HEK293 (cell line): Measurements from ENCODE around the gene PRPF6.
A peak's percentile ranks its signal among the peaks of the same experiment; 100 is the strongest.

Source experiments
- CTCF ChIA-PET: fragments of 350-600 bp; formaldehyde crosslinking; extraction: SDS; loops from one replicate; lab custom pipeline; 2021; ENCODE audit warnings: antibody characterized with exemption; lab: Yijun Ruan, JAX
- POLR2A ChIA-PET: fragments of 300-600 bp; formaldehyde crosslinking; extraction: SDS; loops from one replicate; lab custom pipeline; 2020; ENCODE audit warnings: antibody characterized with exemption, inconsistent platforms; lab: Yijun Ruan, JAX
- H3K27ac ChIP-seq: fragments of 200-500 bp; sonication (Bioruptor generic); 2 replicates; pipeline ENCODE4 v1.5.1; 2014; ENCODE audit warnings: low read depth, low read length, control low read depth, inconsistent platforms; ENCODE audit errors: extremely low read depth
- H3K36me3 ChIP-seq, 2 experiments: fragments of 200-500 bp in 1 of 2; sonication (Bioruptor generic) in 1 of 2; 1 replicate in 1 of 2; 2 replicates in 1 of 2; pipeline ENCODE4 v1.5.1; 2014 to 2017; ENCODE audit warnings: inconsistent platforms in 2 of 2, low read length in 2 of 2; ENCODE audit not compliant: control insufficient read depth in 2 of 2, insufficient read depth in 1 of 2
- H3K4me1 ChIP-seq: fragments of 200-500 bp; sonication (Bioruptor generic); 2 replicates; pipeline ENCODE4 v1.5.1; 2014; ENCODE audit warnings: mild to moderate bottlenecking, low read length, inconsistent platforms; ENCODE audit not compliant: control insufficient read depth, insufficient read depth
- H3K4me3 ChIP-seq: 2 replicates; pipeline ENCODE4 v1.5.1; 2011; ENCODE audit warnings: low read depth, mild to moderate bottlenecking, control low read depth, low read length, moderate library complexity
- H3K9me3 ChIP-seq: fragments of 200-500 bp; sonication (Bioruptor generic); 2 replicates; pipeline ENCODE4 v1.5.1; 2014; ENCODE audit warnings: low read depth, low read length, inconsistent platforms; ENCODE audit not compliant: control insufficient read depth, insufficient read depth
- GLI2 ChIP-seq: fragments of 450-650 bp; formaldehyde crosslinking; IDR thresholded peaks from 2 replicates; pipeline ENCODE4; 2017; ENCODE audit warnings: missing biosample characterization, missing genetic modification characterization, low read depth, borderline replicate concordance
- GLIS1 ChIP-seq: fragments of 450-650 bp; formaldehyde crosslinking; IDR thresholded peaks from 2 replicates; pipeline ENCODE4 v1.5.1; 2016; ENCODE audit warnings: missing biosample characterization, missing genetic modification characterization
- RBAK ChIP-seq: fragments of 450-650 bp; formaldehyde crosslinking; IDR thresholded peaks from 2 replicates; pipeline ENCODE4 v1.5.1; 2016; ENCODE audit warnings: missing biosample characterization, missing genetic modification characterization
- SALL2 ChIP-seq: fragments of 450-650 bp; formaldehyde crosslinking; IDR thresholded peaks from 2 replicates; pipeline ENCODE4 v1.5.0; 2017; ENCODE audit warnings: missing biosample characterization, mild to moderate bottlenecking, missing genetic modification characterization, borderline replicate concordance
- SCRT2 ChIP-seq: fragments of 450-650 bp; formaldehyde crosslinking; IDR thresholded peaks from 2 replicates; pipeline ENCODE4 v1.5.1; 2016; ENCODE audit warnings: missing biosample characterization, missing genetic modification characterization
- YY2 ChIP-seq: fragments of 450-650 bp; formaldehyde crosslinking; IDR thresholded peaks from 2 replicates; pipeline ENCODE4 v1.5.1; 2016; ENCODE audit warnings: missing biosample characterization, missing genetic modification characterization
- ZIC2 ChIP-seq: fragments of 450-650 bp; formaldehyde crosslinking; IDR thresholded peaks from 2 replicates; pipeline ENCODE4 v1.5.1; 2016; ENCODE audit warnings: missing biosample characterization, missing genetic modification characterization
- ZNF121 ChIP-seq: fragments of 450-650 bp; formaldehyde crosslinking; IDR thresholded peaks from 2 replicates; pipeline ENCODE4 v1.5.1; 2016; ENCODE audit warnings: missing biosample characterization, missing genetic modification characterization
- ZNF140 ChIP-seq: fragments of 450-650 bp; formaldehyde crosslinking; IDR thresholded peaks from 2 replicates; pipeline ENCODE4 v1.5.1; 2016; ENCODE audit warnings: missing biosample characterization, missing genetic modification characterization
- ZNF341 ChIP-seq: fragments of 450-650 bp; formaldehyde crosslinking; IDR thresholded peaks from 2 replicates; pipeline ENCODE4; 2016; ENCODE audit warnings: low read depth, missing biosample characterization, missing genetic modification characterization
- ZNF473 ChIP-seq: fragments of 450-650 bp; formaldehyde crosslinking; IDR thresholded peaks from 2 replicates; pipeline ENCODE4 v1.5.1; 2017; ENCODE audit warnings: missing biosample characterization, missing genetic modification characterization
- ZNF560 ChIP-seq: fragments of 450-650 bp; formaldehyde crosslinking; IDR thresholded peaks from 2 replicates; pipeline ENCODE4 v1.5.1; 2017; ENCODE audit warnings: missing biosample characterization, missing genetic modification characterization, borderline replicate concordance
- ZNF623 ChIP-seq: fragments of 450-650 bp; formaldehyde crosslinking; IDR thresholded peaks from 2 replicates; pipeline ENCODE4 v1.5.1; 2016; ENCODE audit warnings: missing biosample characterization, missing genetic modification characterization
- ZNF791 ChIP-seq: fragments of 450-650 bp; formaldehyde crosslinking; IDR thresholded peaks from 2 replicates; pipeline ENCODE4 v1.5.1; 2016; ENCODE audit warnings: missing biosample characterization, missing genetic modification characterization
- ZSCAN30 ChIP-seq: fragments of 450-650 bp; IDR thresholded peaks from 2 replicates; pipeline ENCODE4 v1.5.1; 2018; ENCODE audit warnings: missing biosample characterization, mild to moderate bottlenecking, missing genetic modification characterization, moderate library complexity
- TF ChIP-seq, protein P1 (sequence below): fragments of 450-650 bp; formaldehyde crosslinking; IDR thresholded peaks from 2 replicates; pipeline ENCODE4 v1.5.1; 2017; ENCODE audit warnings: missing biosample characterization, missing genetic modification characterization
- TF ChIP-seq, protein P2 (sequence below): fragments of 450-650 bp; formaldehyde crosslinking; IDR thresholded peaks from 2 replicates; pipeline ENCODE4 v1.5.1; 2016; ENCODE audit warnings: missing biosample characterization, missing genetic modification characterization
- TF ChIP-seq, protein P3 (sequence below): fragments of 450-650 bp; formaldehyde crosslinking; IDR thresholded peaks from 2 replicates; pipeline ENCODE4 v1.5.1; 2016; ENCODE audit warnings: missing biosample characterization, missing genetic modification characterization
- TF ChIP-seq, protein P4 (sequence below): IDR thresholded peaks from 2 replicates; pipeline ENCODE4 v1.6.1; 2011; ENCODE audit warnings: mild to moderate bottlenecking, low read depth, low read length, borderline replicate concordance

Gene PRPF6

DNA sequence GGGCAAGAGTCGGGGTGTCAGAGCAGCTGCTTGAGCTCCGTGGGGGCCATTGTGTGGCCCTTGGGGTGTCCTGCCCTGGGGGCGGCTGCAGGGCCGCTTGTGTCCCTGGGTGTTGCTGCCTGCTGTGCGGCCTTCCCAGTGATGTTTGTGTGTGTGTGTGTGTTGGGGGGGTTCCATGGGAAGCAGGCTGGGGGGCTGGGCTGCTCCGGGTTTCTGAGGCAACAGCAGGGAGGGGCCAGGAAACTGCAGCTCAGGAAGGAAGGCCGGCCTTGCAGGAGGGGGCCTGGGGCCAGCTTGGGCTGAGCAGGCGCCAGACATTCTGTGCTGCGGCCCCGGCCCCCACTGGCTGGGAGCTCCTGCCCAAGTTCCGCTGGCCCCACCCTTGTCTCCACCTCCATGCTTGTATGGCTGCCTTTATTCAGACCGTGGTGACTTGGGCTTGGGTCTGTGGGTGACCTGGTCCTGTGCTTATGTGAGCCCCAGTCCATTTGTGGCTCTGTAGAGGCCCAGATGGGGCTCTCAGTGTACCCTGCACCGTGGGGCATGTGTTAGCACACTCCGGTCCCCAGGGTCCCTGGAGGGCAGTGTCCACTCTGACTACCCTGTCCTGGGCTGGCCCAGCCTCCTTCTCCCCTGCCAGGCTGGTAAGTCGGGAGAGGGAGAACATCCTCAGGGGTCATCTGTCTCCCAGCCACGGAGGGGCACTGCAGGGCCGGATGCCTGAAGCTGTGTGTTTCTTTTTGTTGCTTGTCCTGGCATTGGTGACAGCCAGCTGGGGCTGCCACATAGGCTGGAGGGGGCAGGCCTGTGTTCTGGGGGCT, 73.1 kb downstream of the PRPF6 start (continued):
- TF ChIP-seq ZNF791 (no peak), ZNF341 (tag by site-specific recombination) (peak; percentile 75), ZNF473 (tag by site-specific recombination) (no peak), GLI2 (no peak), ZSCAN30 (tag by site-specific recombination) (no peak), ZNF121 (tag by site-specific recombination) (no peak), SCRT2 (no peak), RBAK (tag by site-specific recombination) (no peak), SALL2 (no peak), GLIS1 (tag by site-specific recombination) (peak; percentile 83), ZNF560 (tag by site-specific recombination) (no peak), ZNF140 (no peak)
- TF ChIP-seq, protein P1, sequence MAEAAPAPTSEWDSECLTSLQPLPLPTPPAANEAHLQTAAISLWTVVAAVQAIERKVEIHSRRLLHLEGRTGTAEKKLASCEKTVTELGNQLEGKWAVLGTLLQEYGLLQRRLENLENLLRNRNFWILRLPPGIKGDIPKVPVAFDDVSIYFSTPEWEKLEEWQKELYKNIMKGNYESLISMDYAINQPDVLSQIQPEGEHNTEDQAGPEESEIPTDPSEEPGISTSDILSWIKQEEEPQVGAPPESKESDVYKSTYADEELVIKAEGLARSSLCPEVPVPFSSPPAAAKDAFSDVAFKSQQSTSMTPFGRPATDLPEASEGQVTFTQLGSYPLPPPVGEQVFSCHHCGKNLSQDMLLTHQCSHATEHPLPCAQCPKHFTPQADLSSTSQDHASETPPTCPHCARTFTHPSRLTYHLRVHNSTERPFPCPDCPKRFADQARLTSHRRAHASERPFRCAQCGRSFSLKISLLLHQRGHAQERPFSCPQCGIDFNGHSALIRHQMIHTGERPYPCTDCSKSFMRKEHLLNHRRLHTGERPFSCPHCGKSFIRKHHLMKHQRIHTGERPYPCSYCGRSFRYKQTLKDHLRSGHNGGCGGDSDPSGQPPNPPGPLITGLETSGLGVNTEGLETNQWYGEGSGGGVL = peak; percentile 21; the same call in 1 of the 2 replicates
- TF ChIP-seq, protein P2, sequence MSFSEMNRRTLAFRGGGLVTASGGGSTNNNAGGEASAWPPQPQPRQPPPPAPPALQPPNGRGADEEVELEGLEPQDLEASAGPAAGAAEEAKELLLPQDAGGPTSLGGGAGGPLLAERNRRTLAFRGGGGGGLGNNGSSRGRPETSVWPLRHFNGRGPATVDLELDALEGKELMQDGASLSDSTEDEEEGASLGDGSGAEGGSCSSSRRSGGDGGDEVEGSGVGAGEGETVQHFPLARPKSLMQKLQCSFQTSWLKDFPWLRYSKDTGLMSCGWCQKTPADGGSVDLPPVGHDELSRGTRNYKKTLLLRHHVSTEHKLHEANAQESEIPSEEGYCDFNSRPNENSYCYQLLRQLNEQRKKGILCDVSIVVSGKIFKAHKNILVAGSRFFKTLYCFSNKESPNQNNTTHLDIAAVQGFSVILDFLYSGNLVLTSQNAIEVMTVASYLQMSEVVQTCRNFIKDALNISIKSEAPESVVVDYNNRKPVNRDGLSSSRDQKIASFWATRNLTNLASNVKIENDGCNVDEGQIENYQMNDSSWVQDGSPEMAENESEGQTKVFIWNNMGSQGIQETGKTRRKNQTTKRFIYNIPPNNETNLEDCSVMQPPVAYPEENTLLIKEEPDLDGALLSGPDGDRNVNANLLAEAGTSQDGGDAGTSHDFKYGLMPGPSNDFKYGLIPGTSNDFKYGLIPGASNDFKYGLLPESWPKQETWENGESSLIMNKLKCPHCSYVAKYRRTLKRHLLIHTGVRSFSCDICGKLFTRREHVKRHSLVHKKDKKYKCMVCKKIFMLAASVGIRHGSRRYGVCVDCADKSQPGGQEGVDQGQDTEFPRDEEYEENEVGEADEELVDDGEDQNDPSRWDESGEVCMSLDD (tag by site-specific recombination) = 0 out of 2 replicates have a peak, but pooled peaks have one; percentile 4
- TF ChIP-seq, protein P3, sequence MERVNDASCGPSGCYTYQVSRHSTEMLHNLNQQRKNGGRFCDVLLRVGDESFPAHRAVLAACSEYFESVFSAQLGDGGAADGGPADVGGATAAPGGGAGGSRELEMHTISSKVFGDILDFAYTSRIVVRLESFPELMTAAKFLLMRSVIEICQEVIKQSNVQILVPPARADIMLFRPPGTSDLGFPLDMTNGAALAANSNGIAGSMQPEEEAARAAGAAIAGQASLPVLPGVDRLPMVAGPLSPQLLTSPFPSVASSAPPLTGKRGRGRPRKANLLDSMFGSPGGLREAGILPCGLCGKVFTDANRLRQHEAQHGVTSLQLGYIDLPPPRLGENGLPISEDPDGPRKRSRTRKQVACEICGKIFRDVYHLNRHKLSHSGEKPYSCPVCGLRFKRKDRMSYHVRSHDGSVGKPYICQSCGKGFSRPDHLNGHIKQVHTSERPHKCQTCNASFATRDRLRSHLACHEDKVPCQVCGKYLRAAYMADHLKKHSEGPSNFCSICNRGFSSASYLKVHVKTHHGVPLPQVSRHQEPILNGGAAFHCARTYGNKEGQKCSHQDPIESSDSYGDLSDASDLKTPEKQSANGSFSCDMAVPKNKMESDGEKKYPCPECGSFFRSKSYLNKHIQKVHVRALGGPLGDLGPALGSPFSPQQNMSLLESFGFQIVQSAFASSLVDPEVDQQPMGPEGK (tag by site-specific recombination) = peak; percentile 18; the same call in 1 of the 2 replicates
- TF ChIP-seq, protein P4, sequence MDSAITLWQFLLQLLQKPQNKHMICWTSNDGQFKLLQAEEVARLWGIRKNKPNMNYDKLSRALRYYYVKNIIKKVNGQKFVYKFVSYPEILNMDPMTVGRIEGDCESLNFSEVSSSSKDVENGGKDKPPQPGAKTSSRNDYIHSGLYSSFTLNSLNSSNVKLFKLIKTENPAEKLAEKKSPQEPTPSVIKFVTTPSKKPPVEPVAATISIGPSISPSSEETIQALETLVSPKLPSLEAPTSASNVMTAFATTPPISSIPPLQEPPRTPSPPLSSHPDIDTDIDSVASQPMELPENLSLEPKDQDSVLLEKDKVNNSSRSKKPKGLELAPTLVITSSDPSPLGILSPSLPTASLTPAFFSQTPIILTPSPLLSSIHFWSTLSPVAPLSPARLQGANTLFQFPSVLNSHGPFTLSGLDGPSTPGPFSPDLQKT = no peak
- TF ChIP-seq, all 188 proteins: peak for 15

DNA sequence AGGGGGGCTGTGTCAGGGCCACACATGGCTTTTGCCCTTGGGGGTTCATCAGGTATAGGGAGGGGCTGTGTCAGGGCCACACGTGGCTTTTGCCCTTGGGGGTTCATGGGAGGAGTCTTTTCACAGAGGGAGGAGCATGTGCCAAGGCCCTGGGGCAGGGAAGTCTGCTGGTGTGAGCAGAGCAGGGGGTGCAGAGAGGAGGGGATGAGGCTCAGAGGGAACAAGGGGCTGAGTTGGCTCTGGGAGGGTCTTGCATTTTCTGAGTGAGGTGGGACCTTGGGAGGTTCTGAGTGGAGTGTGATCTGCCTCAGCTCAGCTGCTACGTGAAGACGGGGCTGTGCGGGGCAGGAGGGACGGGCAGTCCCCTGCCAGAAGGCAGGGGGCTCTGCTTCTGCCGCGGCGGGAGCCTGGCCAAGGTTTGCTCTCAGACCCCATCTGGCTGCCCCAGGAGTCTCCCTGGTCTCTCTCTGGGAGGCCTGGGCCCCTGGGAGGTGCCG, 74.5 kb downstream of the PRPF6 start:
- Histone ChIP-seq H3K36me3 (no peaks in the 10 kb centered on the region), H3K27ac (no peak overlapping the region), H3K4me1 (no peaks in the 10 kb centered on the region), H3K4me3 (no peak overlapping the region), H3K9me3 (no peaks in the 10 kb centered on the region)
- ChIA-PET CTCF (interaction anchor here (0.7 to 3.0 kb wide), 5 partner anchors 16 to 300 kb away, joined by 3 to 19 read pairs (median 4); partner anchors contain the start of genes C20orf204 and PRPF6), POLR2A (interaction anchor here (0.7 to 1.0 kb wide), 2 partner anchors 16 to 158 kb away, joined by 4 to 5 read pairs; no protein-coding TSS in a partner anchor)
- no peak for TF ChIP-seq YY2 (tag by site-specific recombination)
- TF ChIP-seq, protein P2 (tag by site-specific recombination) = 0 out of 2 replicates have a peak, but pooled peaks have one; percentile 60
- TF ChIP-seq ZNF623 (tag by site-specific recombination) = peak; percentile 99
- TF ChIP-seq ZIC2 (tag by site-specific recombination) = 0 out of 2 replicates have a peak, but pooled peaks have one; percentile 27
